ENCODE measurements around the gene SCUBE3. TPM values are rescaled to one million over a fixed set of nuclear protein-coding genes. Genes with fewer than 3 reads are reported as not detected.

Gene SCUBE3
- total RNA-seq, 2 experiments from 2014 or later: not detected

DNA sequence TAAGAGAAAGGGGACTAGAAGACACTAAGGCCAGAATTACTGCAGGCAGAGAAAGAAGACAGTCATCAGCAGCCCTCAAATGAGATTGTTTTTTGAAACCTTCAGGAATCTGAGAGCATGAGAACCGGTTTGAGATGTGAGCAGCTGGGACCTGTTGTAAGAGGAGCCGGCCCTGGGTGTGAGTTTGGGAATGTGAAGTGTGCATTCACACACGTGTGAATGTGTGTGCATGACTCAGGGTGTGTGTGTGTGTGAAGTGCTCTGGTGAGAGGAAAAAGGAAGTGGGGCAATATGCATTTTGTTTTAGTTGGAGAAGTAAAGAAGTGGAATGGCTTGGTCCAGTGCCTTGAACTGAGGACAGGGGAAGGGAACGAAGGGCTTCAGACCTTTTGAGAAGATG is 4.3 kb downstream of the SCUBE3 start:
- H3K4me3 Mint-ChIP-seq: no peak overlapping the region
- no peaks in the 10 kb centered on the region for H3K9me3 ChIP-seq (ENCODE audit: control insufficient read depth in 1 of 2, insufficient read depth in 1 of 2, low read length in 2 of 2)
- H3K4me1 Mint-ChIP-seq (ENCODE audit: low read depth): peaks cover 1% of the 10 kb centered on the region
- H3K36me3 ChIP-seq (ENCODE audit: insufficient read depth, low read length): no peaks in the 10 kb centered on the region
- H3K9me3 Mint-ChIP-seq: no peaks in the 10 kb centered on the region
- peaks cover 14% of the 10 kb centered on the region for H3K4me1 ChIP-seq (ENCODE audit: insufficient read depth, low read length)
- TF ChIP-seq, protein P1, sequence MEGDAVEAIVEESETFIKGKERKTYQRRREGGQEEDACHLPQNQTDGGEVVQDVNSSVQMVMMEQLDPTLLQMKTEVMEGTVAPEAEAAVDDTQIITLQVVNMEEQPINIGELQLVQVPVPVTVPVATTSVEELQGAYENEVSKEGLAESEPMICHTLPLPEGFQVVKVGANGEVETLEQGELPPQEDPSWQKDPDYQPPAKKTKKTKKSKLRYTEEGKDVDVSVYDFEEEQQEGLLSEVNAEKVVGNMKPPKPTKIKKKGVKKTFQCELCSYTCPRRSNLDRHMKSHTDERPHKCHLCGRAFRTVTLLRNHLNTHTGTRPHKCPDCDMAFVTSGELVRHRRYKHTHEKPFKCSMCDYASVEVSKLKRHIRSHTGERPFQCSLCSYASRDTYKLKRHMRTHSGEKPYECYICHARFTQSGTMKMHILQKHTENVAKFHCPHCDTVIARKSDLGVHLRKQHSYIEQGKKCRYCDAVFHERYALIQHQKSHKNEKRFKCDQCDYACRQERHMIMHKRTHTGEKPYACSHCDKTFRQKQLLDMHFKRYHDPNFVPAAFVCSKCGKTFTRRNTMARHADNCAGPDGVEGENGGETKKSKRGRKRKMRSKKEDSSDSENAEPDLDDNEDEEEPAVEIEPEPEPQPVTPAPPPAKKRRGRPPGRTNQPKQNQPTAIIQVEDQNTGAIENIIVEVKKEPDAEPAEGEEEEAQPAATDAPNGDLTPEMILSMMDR (IDR thresholded peaks at IDR 0.05): no peak
- DNase-seq: no peak
- H3K36me3 Mint-ChIP-seq (ENCODE audit: low read depth): no peaks in the 10 kb centered on the region
- H3K27ac Mint-ChIP-seq: no peak overlapping the region
- no peak overlapping the region for H3K27ac ChIP-seq (ENCODE audit: low read depth in 1 of 2, low read length in 2 of 2)
- ChIA-PET POLR2A (no interaction called here), CTCF (no interaction called here)
- no peak overlapping the region for H3K4me3 ChIP-seq (ENCODE audit: low read length)
- peaks cover 34 to 54% of the 10 kb centered on the region in 2 experiments for H3K27me3 ChIP-seq (ENCODE audit: control insufficient read depth in 1 of 2, insufficient read depth in 2 of 2, low read length in 2 of 2)
- ATAC-seq (ENCODE audit: poor library complexity): no peak
- peaks cover 65% of the 10 kb centered on the region for H3K27me3 Mint-ChIP-seq
- intact Hi-C loops (cut with DNase I, micrococcal nuclease): no loop called here

DNA sequence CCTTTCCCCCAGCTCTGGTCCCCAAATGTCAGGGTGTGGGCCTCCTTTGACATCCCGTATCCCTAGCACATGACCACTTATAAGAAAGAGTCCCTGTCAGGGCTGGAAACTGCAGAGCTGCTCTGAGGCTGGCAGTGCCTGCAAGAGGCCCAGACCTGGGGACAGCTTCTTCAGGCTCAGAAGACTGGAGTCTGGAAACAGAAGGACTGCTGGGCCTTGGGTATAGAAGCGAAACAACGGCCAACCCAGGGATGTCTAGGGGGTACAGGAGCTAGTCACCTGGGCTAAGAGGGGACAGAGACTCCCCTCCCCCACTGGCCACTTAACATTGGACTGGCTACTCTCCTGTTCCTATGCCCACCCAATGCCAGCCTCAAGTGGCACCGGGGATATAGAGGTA is 4.7 kb downstream of the SCUBE3 start:
- Histone ChIP-seq H3K27me3 (ENCODE audit: control insufficient read depth in 1 of 2, insufficient read depth in 2 of 2, low read length in 2 of 2) (peaks cover 30 to 50% of the 10 kb centered on the region in 2 experiments), H3K36me3 (ENCODE audit: insufficient read depth, low read length) (no peaks in the 10 kb centered on the region), H3K27ac (ENCODE audit: low read depth in 1 of 2, low read length in 2 of 2) (no peak overlapping the region), H3K4me3 (ENCODE audit: low read length) (no peak overlapping the region), H3K4me1 (ENCODE audit: insufficient read depth, low read length) (peaks cover 11% of the 10 kb centered on the region), H3K9me3 (ENCODE audit: control insufficient read depth in 1 of 2, insufficient read depth in 1 of 2, low read length in 2 of 2) (no peaks in the 10 kb centered on the region)
- ChIA-PET POLR2A (no interaction called here), CTCF (no interaction called here)
- peaks cover 61% of the 10 kb centered on the region for H3K27me3 Mint-ChIP-seq
- no peaks in the 10 kb centered on the region for H3K9me3 Mint-ChIP-seq
- H3K36me3 Mint-ChIP-seq (ENCODE audit: low read depth): no peaks in the 10 kb centered on the region
- H3K27ac Mint-ChIP-seq: no peak overlapping the region
- H3K4me1 Mint-ChIP-seq (ENCODE audit: low read depth): no peaks in the 10 kb centered on the region
- intact Hi-C loops (cut with DNase I, micrococcal nuclease): no loop called here
- DNase-seq (no peak), ATAC-seq (ENCODE audit: poor library complexity) (no peak)
- H3K4me3 Mint-ChIP-seq: no peak overlapping the region
- TF ChIP-seq, protein P1 (IDR thresholded peaks at IDR 0.05): no peak

DNA sequence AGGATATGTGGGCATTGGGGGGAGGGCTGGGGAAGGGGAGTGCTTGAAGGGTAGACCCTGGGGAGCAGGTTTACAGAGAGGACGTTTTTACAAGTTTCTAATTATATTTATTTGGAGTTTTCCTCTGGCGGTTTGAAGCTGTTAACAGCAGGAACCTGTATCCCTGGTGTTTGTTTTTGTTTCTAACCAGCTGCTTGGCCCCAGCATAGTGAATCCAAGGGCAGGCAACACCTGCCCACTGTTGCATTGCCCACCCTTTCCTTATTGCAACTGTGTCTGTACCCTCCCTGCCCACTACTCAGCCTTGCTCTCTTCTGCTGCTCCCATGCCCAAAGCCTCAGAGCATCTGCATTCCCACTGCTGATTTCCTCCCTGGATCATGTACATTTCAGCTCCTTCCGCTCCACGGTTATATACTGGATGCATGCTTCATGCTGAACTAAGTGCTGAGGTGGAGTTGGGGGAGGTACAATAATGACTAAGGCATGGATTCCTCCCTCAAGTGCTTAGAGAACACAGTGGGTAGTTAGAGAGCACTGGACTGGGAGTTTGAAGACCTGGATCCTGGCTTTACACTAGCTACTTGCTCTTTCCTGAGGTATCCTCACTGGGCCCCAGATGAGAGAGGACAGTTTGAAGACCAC is 6.0 kb downstream of the SCUBE3 start:
- no peaks in the 10 kb centered on the region for H3K9me3 Mint-ChIP-seq
- peaks cover 20 to 40% of the 10 kb centered on the region in 2 experiments for H3K27me3 ChIP-seq (ENCODE audit: control insufficient read depth in 1 of 2, insufficient read depth in 2 of 2, low read length in 2 of 2)

More for the DNA sequence above, 6.0 kb downstream of the SCUBE3 start:
- Mint-ChIP-seq H3K36me3 (ENCODE audit: low read depth) (no peaks in the 10 kb centered on the region), H3K4me1 (ENCODE audit: low read depth) (no peaks in the 10 kb centered on the region), H3K4me3 (no peak overlapping the region), H3K27me3 (peaks cover 58% of the 10 kb centered on the region), H3K27ac (no peak overlapping the region)
- no peak overlapping the region for H3K4me3 ChIP-seq (ENCODE audit: low read length)
- POLR2A ChIA-PET: no interaction called here
- TF ChIP-seq, protein P1 (IDR thresholded peaks at IDR 0.05): no peak
- DNase-seq: no peak
- no peaks in the 10 kb centered on the region for H3K9me3 ChIP-seq (ENCODE audit: control insufficient read depth in 1 of 2, insufficient read depth in 1 of 2, low read length in 2 of 2)
- H3K4me1 ChIP-seq (ENCODE audit: insufficient read depth, low read length): no peaks in the 10 kb centered on the region
- CTCF ChIA-PET: interaction anchor here (1.5 kb wide), 1 partner anchor 15 kb away, joined by 4 read pairs; no protein-coding TSS in a partner anchor
- intact Hi-C loops (cut with DNase I, micrococcal nuclease): no loop called here
- no peaks in the 10 kb centered on the region for H3K36me3 ChIP-seq (ENCODE audit: insufficient read depth, low read length)
- ATAC-seq (ENCODE audit: poor library complexity): no peak
- no peak overlapping the region for H3K27ac ChIP-seq (ENCODE audit: low read depth in 1 of 2, low read length in 2 of 2)

Data from CD4-positive, alpha-beta T cell (primary cell).